ENCODE results near the gene CMTM7. TPM values are rescaled to one million over a fixed set of nuclear protein-coding genes. Genes with fewer than 3 reads are reported as not detected.
"Not testable (repeated sequence)": the region's sequence is repeated elsewhere in the genome, so short reads cannot be mapped to it uniquely, and the experiment has no call there.

Gene CMTM7
- polyA plus RNA-seq, 1 donor = 12.9 TPM

- no peak for DNase-seq (ENCODE audit: low read depth)
Observed at GRCh38 chr3:32436816-32437189, 45.1 kb downstream of the CMTM7 start.

- no peak for DNase-seq (ENCODE audit: low read depth)
Observed at GRCh38 chr3:32437896-32438295, 46.2 kb downstream of the CMTM7 start.

- DNase-seq (ENCODE audit: low read depth) = no peak
Observed at GRCh38 chr3:32438596-32439344, 47.1 kb downstream of the CMTM7 start.

- not testable (repeated sequence) for DNase-seq (ENCODE audit: low read depth)
Observed at GRCh38 chr3:32439421-32439820, 47.8 kb downstream of the CMTM7 start.

GRCh38 chr3:32440611-32441350 lies 49.1 kb downstream of the CMTM7 start:
- DNase-seq (ENCODE audit: low read depth) = no peak

- DNase-seq (ENCODE audit: low read depth) = no peak
Observed at GRCh38 chr3:32442766-32443165, 51.1 kb downstream of the CMTM7 start.

GRCh38 chr3:32443478-32443877 lies 51.8 kb downstream of the CMTM7 start:
- no peak for DNase-seq (ENCODE audit: low read depth)

- no peak for DNase-seq (ENCODE audit: low read depth)
Observed at GRCh38 chr3:32447865-32448400, 56.3 kb downstream of the CMTM7 start.

- DNase-seq (ENCODE audit: low read depth) = no peak
Observed at GRCh38 chr3:32448686-32449474, 57.2 kb downstream of the CMTM7 start.

GRCh38 chr3:32449691-32450090 lies 58.0 kb downstream of the CMTM7 start:
- DNase-seq (ENCODE audit: low read depth) = no peak

GRCh38 chr3:32450426-32450825 lies 58.8 kb downstream of the CMTM7 start:
- DNase-seq (ENCODE audit: low read depth) = no peak

- DNase-seq (ENCODE audit: low read depth) = no peak
Observed at GRCh38 chr3:32450992-32451659, 59.5 kb downstream of the CMTM7 start.

- no peak for DNase-seq (ENCODE audit: low read depth)
Observed at GRCh38 chr3:32452009-32452408, 60.4 kb downstream of the CMTM7 start.

GRCh38 chr3:32453346-32453745 lies 61.7 kb downstream of the CMTM7 start:
- no peak for DNase-seq (ENCODE audit: low read depth)

GRCh38 chr3:32454111-32454510 lies 62.5 kb downstream of the CMTM7 start:
- no peak for DNase-seq (ENCODE audit: low read depth)

- DNase-seq (ENCODE audit: low read depth) = no peak
Observed at GRCh38 chr3:32454731-32455608, 63.3 kb downstream of the CMTM7 start.

GRCh38 chr3:32455609-32456428 lies 64.2 kb downstream of the CMTM7 start:
- DNase-seq (ENCODE audit: low read depth) = no peak

- no peak for DNase-seq (ENCODE audit: low read depth)
Observed at GRCh38 chr3:32456429-32457130, 64.9 kb downstream of the CMTM7 start.

GRCh38 chr3:32457971-32458471 lies 66.4 kb downstream of the CMTM7 start:
- no peak for DNase-seq (ENCODE audit: low read depth)
